GM18870 (cell line): ENCODE results near the gene ARHGEF28.

ENCODE experiments used
- ATAC-seq: cut with Tn5 transposase; IDR thresholded peaks from one replicate; pipeline ENCODE4 v1.9.1; 2021; ENCODE audit warnings: moderate library complexity; ENCODE audit not compliant: unreplicated experiment

Gene ARHGEF28

DNA sequence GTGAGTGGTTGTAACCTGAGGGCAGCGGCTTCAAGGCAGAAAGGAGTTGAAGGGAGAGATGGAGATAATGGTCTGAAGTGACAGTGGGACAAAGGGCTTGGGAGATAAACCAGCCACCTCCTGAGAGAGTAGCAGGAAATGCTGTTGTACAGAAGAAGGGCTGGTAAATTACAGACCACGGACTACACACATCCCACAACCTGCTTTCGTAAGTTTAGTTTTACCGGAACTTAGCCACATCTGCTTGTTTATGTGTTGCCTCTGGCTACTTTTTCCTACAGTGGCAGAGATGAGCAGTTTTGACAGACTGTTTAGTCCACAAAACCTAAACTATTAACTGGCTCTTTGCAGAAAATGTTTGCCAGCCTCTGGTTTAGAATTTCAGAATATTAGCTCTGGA is 269.5 kb downstream of the ARHGEF28 start:
- no peak for ATAC-seq

GRCh38 chr5:73896097-73896496 is 270.1 kb downstream of the ARHGEF28 start:
- ATAC-seq: no peak

DNA sequence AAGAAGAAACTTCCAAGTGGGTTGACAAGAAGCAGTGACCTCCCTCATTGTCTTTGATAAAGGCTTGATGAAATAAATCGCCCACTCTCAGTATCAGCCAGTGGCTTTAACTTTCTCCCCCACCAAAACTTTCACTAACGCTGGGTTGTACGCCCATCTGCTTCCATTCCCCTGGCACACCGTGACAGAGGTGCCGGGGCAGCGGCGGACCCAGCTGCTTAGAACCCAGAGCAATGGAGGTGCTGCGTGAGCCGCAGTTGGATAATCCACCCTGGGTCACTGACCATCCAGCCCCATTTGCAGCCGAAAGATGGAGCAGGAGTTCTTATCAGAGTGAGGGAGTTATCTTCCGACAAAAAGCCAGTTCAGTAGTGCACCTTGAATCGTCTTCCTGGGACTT is 270.7 kb downstream of the ARHGEF28 start:
- no peak for ATAC-seq

GRCh38 chr5:73897893-73898292 is 271.9 kb downstream of the ARHGEF28 start:
- ATAC-seq: no peak

DNA sequence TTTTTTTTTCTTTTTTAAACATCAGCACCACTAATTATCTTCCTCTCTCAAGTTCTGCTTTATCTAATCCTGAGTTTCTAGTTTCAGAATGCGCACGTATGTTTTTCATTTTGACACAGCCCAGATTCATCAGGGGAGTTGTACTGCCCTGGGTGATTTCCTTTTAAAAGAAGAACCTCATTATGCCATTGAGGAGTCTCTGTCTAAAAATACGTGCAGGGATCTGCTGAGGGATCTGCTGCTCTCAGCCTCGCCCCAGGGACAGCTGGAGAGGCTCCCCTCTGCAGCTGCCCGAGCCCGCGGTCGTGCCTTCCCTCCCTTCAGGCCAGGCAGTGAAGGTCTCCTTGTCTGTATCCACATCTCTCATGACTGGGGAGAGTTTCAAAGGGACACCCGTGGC is 273.1 kb downstream of the ARHGEF28 start:
- peak; percentile 86 for ATAC-seq

- no peak for ATAC-seq
Measured at GRCh38 chr5:73899916-73900315, 273.9 kb downstream of the ARHGEF28 start.

- no peak for ATAC-seq
Measured at GRCh38 chr5:73900566-73900965, 274.6 kb downstream of the ARHGEF28 start.

GRCh38 chr5:73901043-73901442 is 275.0 kb downstream of the ARHGEF28 start:
- ATAC-seq: no peak

- no peak for ATAC-seq
Measured at GRCh38 chr5:73901455-73901854, 275.5 kb downstream of the ARHGEF28 start.

GRCh38 chr5:73902327-73903051 is 276.5 kb downstream of the ARHGEF28 start:
- no peak for ATAC-seq

GRCh38 chr5:73903169-73903568 is 277.2 kb downstream of the ARHGEF28 start:
- ATAC-seq: no peak

DNA sequence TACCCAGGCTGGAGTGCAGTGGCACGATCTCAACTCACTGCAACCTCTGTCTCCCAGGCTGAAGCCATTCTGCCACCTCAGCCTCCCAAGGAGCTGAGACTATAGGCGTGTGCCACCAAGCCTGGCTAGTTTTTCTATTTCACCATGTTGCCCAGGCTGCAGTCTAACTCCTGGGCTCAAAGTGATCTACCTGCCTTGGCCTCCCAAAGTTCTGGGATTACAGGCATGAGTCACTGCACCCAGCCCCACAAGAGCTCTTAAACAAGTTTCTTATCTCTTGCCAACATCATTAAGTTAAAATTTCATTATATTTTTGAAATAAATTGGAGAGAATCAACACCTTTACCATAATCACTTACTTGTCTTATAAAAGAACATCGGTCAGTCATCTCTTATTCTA is 280.3 kb downstream of the ARHGEF28 start:
- ATAC-seq: no peak

- ATAC-seq: no peak
Measured at GRCh38 chr5:73907164-73907563, 281.2 kb downstream of the ARHGEF28 start.

DNA sequence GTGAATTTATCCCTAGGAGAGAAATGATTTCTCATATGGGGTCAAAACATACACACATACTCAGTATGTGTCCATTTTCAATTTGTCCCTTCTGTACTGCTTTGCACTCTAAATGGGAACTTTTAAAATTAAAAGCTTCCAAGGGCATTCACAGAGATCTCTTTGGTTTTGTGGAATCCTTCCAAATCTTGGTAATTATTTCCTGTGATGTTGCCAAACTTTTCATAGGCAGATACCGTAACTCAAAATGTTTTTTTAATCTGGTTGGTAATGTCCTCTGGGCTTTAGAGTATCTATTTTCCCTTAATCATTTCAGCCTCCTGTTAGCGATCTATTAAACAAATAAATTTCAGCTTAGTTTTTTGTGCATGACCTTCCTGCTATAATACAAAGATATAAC is 282.4 kb downstream of the ARHGEF28 start:
- ATAC-seq: no peak

- no peak for ATAC-seq
Measured at GRCh38 chr5:73908846-73909245, 282.9 kb downstream of the ARHGEF28 start.

GRCh38 chr5:73909474-73909873 is 283.5 kb downstream of the ARHGEF28 start:
- no peak for ATAC-seq

- no peak for ATAC-seq
Measured at GRCh38 chr5:73911761-73912393, 285.9 kb downstream of the ARHGEF28 start.

DNA sequence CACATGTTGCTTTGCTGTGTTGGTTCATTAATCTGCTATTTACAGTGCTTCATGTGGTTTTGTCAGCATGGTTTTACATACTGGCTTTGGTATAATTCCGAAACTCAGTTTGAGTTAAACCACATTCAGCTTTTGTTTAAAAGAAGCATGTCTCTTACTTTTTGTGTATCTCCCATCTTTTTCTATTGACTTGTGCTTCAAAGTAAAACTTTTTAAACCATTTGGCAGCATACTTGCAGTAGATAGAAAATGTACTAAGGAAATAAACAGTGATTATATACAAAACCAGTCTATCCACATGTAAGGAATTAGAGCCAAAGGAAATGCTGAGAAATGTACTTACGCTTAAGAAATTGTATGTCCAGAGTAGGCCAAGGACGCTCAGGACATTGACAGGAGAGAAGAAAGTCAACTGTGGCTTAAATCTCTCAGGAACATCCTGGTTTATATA is 286.9 kb downstream of the ARHGEF28 start:
- ATAC-seq: no peak

DNA sequence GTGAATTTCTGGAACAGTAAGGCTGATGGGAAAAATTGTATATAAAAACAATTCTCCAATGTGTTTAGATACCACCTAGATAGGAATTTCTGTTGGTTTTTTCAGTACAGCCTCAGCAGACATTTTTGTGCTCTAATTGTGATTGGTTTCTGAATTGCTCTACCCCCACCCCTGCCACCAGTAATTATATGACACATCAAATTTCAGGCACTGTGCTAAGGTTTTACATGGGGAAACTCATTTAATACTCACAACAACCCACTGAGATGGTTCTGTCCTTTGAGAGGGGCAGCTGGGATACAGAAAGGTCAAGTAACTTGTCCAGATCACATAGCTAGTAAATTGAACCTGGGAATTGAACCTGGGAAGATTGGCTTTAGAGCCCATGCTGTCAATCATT is 288.0 kb downstream of the ARHGEF28 start:
- ATAC-seq: no peak

GRCh38 chr5:73915345-73915744 is 289.3 kb downstream of the ARHGEF28 start:
- ATAC-seq: no peak

DNA sequence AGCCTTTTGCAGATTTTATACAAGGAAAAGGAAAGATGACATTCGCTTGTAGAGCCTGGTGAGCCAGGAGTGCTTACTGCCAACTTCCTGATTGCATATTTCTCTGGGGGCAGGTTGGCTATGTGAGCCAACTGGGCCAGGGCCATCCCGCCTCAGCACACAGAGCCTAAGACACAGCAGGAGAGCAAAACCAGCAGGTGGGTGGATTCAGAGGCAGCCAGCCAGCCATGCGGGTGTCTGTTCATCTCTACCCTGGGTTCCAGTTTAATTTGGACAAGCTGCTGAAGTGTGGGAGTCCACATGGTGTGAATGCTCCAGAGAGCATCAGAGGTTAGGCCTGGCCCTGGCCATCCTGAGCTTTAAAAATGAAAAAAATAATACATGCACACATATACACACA is 291.4 kb downstream of the ARHGEF28 start:
- no peak for ATAC-seq

GRCh38 chr5:73917891-73918290 is 291.9 kb downstream of the ARHGEF28 start:
- ATAC-seq: no peak

GRCh38 chr5:73918791-73919221 is 292.8 kb downstream of the ARHGEF28 start:
- ATAC-seq: no peak
